Activated naive CD4-positive, alpha-beta T cell (primary cell): Measurements from ENCODE around the gene SAMD4A.

Experiments
- DNase-seq, 4 experiments: peaks; one replicate each; lab custom pipeline; 2025; lab: John Stamatoyannopoulos, UW

SAMD4A gene

GRCh38 chr14:54763761-54764160 is 196.8 kb downstream of the SAMD4A start:
- no peak for DNase-seq

- no peak for DNase-seq
These were observed 199.6 kb downstream of the SAMD4A start for GRCh38 chr14:54766276-54767138.

- no peak for DNase-seq
These were observed 200.2 kb downstream of the SAMD4A start for GRCh38 chr14:54767139-54767431.

- no peak for DNase-seq
These were observed 200.5 kb downstream of the SAMD4A start for GRCh38 chr14:54767450-54767849.

GRCh38 chr14:54768501-54769129 is 201.7 kb downstream of the SAMD4A start:
- no peak for DNase-seq

GRCh38 chr14:54769951-54770863 is 203.3 kb downstream of the SAMD4A start:
- no peak for DNase-seq

GRCh38 chr14:54771411-54772027 is 204.6 kb downstream of the SAMD4A start:
- no peak for DNase-seq

- no peak for DNase-seq
These were observed 205.5 kb downstream of the SAMD4A start for GRCh38 chr14:54772451-54772881.

GRCh38 chr14:54773171-54774006 is 206.5 kb downstream of the SAMD4A start:
- DNase-seq, result peak; percentile 14 to 31 (median 24)

GRCh38 chr14:54774824-54775223 is 207.9 kb downstream of the SAMD4A start:
- DNase-seq, result no peak

GRCh38 chr14:54775486-54776140 is 208.7 kb downstream of the SAMD4A start:
- DNase-seq, result no peak

GRCh38 chr14:54776361-54777001 is 209.6 kb downstream of the SAMD4A start:
- DNase-seq, result peak; percentile 7 to 27 (median 24)

- no peak for DNase-seq
These were observed 210.5 kb downstream of the SAMD4A start for GRCh38 chr14:54777395-54777794.

- DNase-seq, result no peak
These were observed 211.9 kb downstream of the SAMD4A start for GRCh38 chr14:54778618-54779345.

- DNase-seq, result no peak
These were observed 214.2 kb downstream of the SAMD4A start for GRCh38 chr14:54781080-54781479.

- DNase-seq, result no peak
These were observed 215.2 kb downstream of the SAMD4A start for GRCh38 chr14:54781961-54782750.

GRCh38 chr14:54782751-54783659 is 216.1 kb downstream of the SAMD4A start:
- no peak for DNase-seq

- DNase-seq, result no peak
These were observed 216.7 kb downstream of the SAMD4A start for GRCh38 chr14:54783660-54784015.
